Ishikawa (cell line): Measurements from ENCODE around the gene DENND1A.

Source experiments
- CEBPB ChIP-seq: IDR thresholded peaks from 2 replicates; pipeline ENCODE4 v1.6.1; 2012
- CREB1 ChIP-seq: IDR thresholded peaks from 2 replicates; pipeline ENCODE4 v1.6.1; 2012; ENCODE audit warnings: low read depth
- EGR1 ChIP-seq: IDR thresholded peaks from 2 replicates; pipeline ENCODE4 v1.6.1; 2012
- EP300 ChIP-seq: IDR thresholded peaks from 2 replicates; pipeline ENCODE4 v1.6.1; 2012; ENCODE audit warnings: borderline replicate concordance
- FOXM1 ChIP-seq: IDR thresholded peaks from 2 replicates; pipeline ENCODE4 v1.6.1; 2012; ENCODE audit warnings: low read depth, borderline replicate concordance
- MAX ChIP-seq: IDR thresholded peaks from 2 replicates; pipeline ENCODE4 v1.6.1; 2012
- NFIC ChIP-seq: IDR thresholded peaks from 2 replicates; pipeline ENCODE4 v1.6.1; 2012
- RAD21 ChIP-seq: IDR thresholded peaks from 2 replicates; pipeline ENCODE4 v1.6.1; 2012; ENCODE audit warnings: low read depth
- REST ChIP-seq: IDR thresholded peaks from 2 replicates; pipeline ENCODE4 v1.6.1; 2012; ENCODE audit warnings: low read depth, mild to moderate bottlenecking
- TAF1 ChIP-seq: IDR thresholded peaks from 2 replicates; pipeline ENCODE4 v1.6.1; 2012; ENCODE audit warnings: low read depth, mild to moderate bottlenecking
- TCF12 ChIP-seq: IDR thresholded peaks from 2 replicates; pipeline ENCODE4 v1.6.1; 2012; ENCODE audit warnings: low read depth
- TEAD4 ChIP-seq: IDR thresholded peaks from 2 replicates; pipeline ENCODE4 v1.6.1; 2012
- USF1 ChIP-seq: IDR thresholded peaks from 2 replicates; pipeline ENCODE4 v1.6.1; 2012
- YY1 ChIP-seq: IDR thresholded peaks from 2 replicates; pipeline ENCODE4 v1.6.1; 2012; ENCODE audit warnings: low read depth
- ZBTB7A ChIP-seq: IDR thresholded peaks from 2 replicates; pipeline ENCODE4 v1.6.1; 2012; ENCODE audit warnings: low read depth

DENND1A gene

GRCh38 chr9:123544007-123544827 is 385.7 kb downstream of the DENND1A start:
- TF ChIP-seq USF1 (no peak), RAD21 (peak; percentile 95)

GRCh38 chr9:123543492-123543891 is 386.4 kb downstream of the DENND1A start:
- TF ChIP-seq NFIC (no peak), USF1 (no peak), CREB1 (no peak), ZBTB7A (no peak), TCF12 (no peak), EGR1 (no peak), TAF1 (no peak), TEAD4 (no peak), RAD21 (no peak), FOXM1 (no peak), CEBPB (no peak), MAX (no peak), EP300 (no peak), REST (no peak)

- no peak for TF ChIP-seq CREB1
- no peak for TF ChIP-seq CEBPB
- TF ChIP-seq TCF12, result no peak
- no peak for TF ChIP-seq REST
- TF ChIP-seq EP300, result no peak
- no peak for TF ChIP-seq FOXM1
- no peak for TF ChIP-seq YY1
- TF ChIP-seq TEAD4, result no peak
These were observed 387.3 kb downstream of the DENND1A start for GRCh38 chr9:123542435-123543225.

- TF ChIP-seq USF1 (no peak), CEBPB (no peak), MAX (no peak), TAF1 (no peak), CREB1 (no peak), EP300 (no peak), REST (no peak), ZBTB7A (no peak), TCF12 (no peak)
These were observed 388.5 kb downstream of the DENND1A start for GRCh38 chr9:123541411-123541810.
